NCI-H1092 treated with DMSO at 0.1 percent for 48 hours (cell line): ENCODE measurements around the gene DLX1.
"Not testable (repeated sequence)": the region's sequence is repeated elsewhere in the genome, so short reads cannot be mapped to it uniquely, and the experiment has no call there.

Experiments used
- DNase-seq: peaks from one replicate; lab custom pipeline; 2025; lab: John Stamatoyannopoulos, UW

DLX1 gene

DNA sequence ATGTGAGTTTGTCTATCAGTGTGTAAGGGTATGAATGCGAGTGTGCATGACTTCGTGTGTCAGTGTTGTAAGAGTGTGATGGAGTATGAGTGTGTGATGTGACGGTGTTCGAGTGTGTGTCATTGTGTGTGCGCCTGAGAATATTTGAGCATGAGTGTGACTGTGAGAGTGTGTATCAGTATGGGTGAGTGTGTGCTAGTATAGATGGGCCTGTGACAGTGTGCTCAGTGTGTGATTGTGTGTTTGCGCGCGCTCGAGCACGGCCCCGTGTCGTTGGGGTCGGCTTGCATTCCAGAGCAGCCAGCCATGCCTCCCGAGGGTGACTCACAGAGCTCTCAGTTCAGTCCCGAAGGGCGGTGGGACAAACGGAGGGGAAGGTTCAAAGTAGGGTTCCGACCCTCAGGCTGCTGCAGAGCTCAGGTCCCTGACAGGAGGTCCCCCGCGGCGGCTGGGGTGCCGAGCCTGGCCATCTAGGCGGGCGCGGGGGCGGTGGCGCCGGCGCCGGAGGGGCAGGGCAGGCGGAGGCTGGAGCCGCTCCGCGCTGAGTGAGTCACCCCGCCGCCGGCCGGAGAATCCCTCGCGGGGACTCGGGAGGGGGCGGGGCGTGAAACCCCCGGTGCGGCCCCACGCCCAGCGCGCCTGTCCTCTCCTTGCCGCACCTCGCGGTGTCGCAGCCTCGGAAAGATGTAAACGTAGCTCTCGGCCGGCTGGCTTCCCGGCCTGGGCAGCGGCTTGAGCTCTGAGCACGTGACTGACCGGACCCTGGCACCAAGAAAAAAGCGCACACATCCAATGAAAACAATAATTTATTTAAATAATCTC is 13.6 kb downstream of the DLX1 start:
- no peak for DNase-seq

GRCh38 chr2:172099472-172100079 is 14.3 kb downstream of the DLX1 start:
- DNase-seq = no peak

- no peak for DNase-seq
Observed at GRCh38 chr2:172100080-172100934, 15.0 kb downstream of the DLX1 start.

DNA sequence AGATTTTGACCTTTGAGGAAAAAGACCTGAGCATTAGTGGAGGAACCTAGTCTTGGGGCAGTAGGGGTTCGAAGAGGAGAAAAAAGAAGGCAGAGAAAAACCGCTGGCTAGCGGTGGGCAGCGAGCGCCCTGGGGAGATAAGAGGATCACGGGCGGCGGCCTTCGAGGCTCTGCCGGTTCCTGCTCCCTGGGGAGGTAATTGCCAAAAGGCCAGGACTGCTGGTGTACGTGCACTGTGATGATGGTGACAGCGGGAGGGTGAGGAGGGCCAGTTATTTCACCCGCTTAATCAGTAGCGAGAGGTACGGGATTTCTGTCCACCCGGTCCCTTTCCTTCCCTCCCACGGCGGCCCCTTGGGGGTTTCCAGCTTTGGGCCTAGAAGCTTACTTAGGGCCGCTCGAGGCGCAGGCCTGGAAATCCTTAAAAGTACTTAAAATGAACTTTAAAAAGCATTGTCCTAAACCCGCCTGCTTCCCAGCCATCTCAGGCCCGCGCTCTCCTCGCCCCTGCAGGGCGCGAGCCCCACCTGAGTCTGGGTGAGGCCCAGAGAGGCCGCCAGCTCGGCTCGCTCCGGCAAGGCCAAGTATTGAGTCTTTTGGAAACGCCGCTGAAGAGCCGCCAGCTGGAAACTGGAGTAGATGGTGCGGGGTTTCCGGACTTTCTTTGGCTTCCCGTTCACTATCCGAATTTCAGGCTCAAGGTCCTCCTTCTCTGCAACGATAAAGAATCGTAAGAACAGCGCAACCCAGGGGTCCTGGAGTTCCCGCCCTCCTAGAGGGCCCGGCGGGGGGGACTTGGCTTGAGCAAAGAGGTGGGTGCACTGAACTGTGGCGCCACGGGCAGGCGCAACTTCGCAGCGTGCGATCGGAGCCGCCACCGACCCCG is 15.9 kb downstream of the DLX1 start:
- DNase-seq = peak; percentile 40

DNA sequence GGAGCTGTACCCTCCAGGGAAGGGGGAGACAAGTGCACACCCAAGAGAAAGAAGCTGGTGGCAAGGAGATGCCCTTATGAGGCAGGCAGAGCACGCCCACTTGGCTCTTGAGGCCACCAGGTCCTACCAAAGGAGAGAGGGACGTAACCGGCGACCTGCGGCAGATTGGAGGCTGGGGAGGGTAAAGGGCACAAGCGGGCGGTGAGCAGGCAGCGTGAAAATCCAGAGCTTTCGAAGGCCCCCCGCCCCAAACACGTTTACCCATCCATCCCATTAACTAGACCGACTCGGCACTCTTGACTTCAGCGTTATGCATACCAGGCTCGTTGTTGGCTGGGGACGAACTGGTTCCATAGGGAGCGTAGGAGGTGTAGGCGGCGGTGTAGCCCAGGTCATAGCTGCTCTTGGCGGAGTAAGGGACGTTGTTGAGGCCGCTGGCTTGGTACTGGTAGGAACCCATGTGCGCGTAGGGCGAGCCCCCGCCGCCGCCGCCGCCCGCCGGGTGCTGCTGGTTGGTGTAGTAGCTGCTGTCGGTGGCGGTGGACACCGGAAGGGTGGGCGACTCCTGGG is 16.6 kb downstream of the DLX1 start:
- no peak for DNase-seq

DNA sequence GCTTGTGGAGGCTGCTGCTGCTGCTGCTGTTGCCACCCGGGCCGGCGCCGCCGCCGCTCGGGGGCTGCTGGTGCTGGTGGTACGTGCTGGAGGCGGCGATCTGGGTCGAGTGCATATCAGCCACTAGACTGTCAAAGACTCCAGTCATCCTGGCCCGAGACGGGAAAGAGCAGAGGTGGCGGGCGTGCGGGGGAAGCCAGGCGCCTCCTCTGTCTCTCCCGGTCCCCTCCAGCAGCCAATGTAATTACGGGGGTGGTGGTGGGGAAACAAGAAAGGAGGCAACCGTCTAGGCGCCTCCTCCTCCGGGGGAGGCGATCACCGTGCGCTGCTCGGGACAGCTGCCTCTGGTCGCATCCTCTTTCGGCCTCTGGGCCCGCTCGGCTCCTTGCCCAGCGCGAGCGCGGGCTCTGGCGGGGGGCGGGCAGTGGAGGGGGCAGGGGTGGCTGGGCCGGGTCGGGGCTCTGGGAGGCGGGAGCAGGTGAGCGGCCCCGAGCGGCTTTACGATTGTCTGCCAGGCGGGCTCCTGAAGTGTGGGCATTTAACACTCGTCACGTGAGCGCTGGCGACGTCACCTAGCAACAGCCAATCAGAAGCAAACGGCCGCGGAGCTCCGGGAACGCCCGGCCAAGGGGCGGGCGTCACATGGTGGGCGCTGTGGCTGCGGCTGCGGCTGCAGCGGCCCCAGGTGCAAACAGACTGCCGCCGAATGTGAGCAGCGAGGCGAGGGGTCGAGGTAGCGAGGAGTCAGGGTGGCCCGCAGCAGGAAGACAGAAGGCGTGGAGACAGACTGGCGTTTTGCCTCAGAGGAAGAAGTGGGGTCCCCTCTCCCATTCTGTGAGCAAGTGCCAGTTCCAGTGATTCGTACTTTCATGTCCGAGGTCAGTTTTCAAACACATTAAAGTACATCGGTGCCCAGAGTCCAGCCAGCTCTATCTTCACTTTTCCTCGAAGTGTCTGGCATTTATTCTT is 17.4 kb downstream of the DLX1 start, which contains the start of gene DLX2:
TSS of gene DLX2 (minus strand) at position 510 of the 969 bp plus-strand sequence. CDS start at position 148, 362 bp downstream.
- DNase-seq = peak; percentile 94

DNA sequence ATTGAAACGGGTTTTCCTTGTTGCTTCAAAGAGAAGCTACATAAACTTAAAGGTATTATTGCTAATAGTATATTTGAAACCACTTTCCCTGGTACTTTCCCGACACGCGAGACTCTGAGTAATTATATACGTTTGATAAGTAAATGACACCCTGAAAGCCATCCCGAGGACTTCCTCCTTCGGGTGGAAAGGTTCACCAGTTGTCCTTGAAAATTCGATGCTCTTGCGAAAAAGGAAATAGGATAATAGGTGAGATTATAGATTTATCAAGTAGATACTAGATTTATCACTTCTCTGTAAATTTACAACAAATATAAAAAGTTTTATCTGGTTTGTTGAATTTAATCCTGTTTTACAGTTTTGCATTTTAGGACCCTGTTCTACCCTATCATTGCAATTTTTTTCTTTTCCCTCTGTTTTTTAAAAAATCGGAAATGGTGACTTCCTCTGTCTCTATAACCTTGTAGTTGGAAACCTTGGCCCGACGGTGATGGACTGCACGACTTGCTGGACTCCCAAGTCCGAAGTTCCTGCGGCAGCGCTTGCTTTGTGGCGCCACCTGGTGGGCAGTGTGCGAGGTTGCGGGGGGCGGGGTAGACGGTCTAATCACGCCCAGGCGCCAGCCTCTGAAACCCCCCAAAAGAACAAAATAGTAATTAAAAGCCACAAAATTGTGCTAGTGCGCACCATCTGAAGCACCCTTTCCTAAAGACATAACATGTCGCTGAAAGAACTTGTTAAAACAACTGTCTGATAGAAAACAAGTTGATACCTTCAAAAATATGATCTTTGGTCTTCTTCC is 18.4 kb downstream of the DLX1 start:
- peak; percentile 64 for DNase-seq

DNA sequence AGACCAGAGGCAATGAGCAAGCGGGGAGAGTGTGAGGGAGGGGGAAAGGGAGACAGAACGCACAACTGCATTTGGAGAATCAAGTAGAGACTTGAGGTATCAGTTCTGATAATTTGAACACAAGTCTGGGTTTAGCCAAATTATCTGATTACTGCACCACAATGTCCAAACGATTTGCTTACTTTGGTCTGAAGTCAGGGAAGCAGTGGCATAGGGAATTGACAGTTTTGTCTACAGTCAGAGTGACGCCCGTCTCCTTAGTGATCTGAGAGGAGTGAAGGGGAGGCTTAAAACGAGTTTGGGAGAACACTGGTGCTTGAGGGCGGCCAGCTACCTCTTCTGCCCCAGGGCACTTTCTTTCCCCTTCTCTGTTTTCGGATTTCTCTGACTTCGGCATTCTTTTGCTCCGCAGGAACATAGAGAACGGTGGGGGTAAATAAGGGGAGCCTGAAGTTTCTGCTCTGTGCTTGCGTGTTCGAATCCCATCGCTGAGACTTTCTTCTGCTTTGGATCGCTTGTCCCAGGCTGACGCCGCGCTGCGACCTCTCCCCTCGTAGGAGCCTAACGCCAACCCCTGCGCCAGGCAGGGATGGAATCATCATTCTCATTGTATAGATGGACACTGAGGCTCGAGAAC is 20.3 kb downstream of the DLX1 start:
- no peak for DNase-seq

GRCh38 chr2:172106108-172106961 is 21.0 kb downstream of the DLX1 start:
- peak; percentile 46 for DNase-seq

DNA sequence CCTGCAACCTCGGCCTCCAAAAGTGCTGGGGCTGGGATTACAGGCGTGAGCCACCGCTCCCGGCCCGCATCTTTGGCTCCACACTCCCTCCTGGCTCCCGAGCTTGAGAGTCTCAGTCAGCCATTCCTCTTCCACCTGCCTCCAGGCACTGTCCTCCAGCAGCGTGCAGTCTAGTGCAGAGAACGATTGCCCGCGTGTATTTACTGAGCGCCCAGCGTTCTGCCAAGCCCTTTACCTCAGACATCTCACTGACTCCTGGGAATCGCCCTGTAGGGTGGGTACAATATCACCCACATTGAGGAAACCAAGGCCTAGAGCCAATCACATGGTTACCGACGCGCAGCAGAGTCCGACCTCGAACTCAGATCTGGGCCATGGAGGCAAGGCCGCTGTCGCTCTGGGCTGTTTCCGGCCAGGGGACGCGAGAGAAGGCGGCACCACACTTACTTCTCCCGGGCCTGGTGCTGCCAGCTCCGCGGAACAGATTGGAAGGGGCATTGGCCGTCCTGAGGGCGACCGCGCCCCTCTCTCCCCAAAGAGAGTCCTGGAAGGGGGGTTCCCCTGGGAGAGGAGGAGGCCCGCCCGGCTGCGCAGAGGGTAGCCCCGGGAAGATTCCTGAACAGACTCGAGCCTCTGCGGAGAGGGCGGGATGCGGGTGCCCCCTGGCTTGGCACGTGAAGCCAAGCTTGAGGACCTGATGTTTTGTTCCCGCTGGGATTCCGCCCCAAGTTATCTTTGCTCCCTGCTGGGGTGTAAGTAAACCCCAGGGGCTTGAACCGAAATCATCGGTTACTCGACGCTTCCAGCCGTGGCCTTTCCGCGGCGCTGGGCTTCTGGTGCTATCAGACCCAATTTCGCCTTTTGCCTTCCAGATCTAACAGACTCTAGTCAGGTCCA is 22.6 kb downstream of the DLX1 start:
- DNase-seq = no peak

DNA sequence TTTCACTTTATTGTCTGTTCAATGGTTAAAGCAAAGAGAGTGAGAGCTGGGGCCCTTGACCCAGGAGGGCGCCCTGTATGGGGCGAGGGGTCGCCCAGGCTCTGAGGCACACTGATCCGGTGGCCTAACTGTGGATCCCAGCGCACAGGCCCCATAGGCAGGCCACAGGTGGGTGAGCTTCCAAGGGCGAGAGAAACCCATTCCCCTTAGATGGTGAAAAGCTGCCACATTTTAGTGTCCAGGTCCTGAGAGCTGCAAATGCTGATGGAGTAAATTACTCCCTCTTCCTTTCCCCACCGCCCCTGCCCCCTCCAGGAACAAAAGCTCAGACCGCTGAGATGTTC is 23.3 kb downstream of the DLX1 start:
- no peak for DNase-seq

DNA sequence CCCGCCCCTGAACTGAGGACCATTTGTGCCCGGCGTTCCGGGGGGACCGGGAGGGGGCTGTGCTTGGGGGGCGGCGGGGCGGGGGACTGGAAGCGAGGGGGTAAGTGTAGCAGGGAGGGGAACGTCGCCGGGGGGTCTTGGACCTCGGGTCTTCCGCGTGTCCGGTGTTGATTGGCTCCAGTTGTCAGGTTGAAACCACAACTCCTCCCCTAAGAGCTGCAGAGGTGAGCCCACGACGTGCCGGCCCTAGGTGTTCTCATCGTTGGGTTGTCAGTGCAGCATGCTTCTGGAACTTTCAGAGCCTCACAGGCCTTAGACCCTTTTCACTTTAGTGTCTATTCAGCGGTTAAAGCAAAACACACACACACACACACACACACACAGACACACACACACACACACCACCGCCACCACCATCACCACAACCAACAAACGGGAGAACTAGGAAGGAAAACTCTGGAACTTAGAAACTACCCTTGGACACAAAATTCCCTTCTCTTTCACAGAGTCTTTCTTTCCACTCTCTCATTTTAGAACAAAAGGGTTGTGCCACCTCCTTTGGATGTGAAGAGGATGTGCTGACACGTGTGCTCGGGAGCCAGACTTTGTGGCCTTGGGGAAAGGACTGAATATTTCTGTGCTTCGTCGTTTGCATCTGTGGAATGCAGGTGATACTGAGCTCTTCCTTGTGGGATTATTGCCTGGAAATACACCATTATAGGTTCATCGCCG is 24.1 kb downstream of the DLX1 start:
- no peak for DNase-seq

GRCh38 chr2:172109988-172110811 is 24.9 kb downstream of the DLX1 start:
- no peak for DNase-seq

DNA sequence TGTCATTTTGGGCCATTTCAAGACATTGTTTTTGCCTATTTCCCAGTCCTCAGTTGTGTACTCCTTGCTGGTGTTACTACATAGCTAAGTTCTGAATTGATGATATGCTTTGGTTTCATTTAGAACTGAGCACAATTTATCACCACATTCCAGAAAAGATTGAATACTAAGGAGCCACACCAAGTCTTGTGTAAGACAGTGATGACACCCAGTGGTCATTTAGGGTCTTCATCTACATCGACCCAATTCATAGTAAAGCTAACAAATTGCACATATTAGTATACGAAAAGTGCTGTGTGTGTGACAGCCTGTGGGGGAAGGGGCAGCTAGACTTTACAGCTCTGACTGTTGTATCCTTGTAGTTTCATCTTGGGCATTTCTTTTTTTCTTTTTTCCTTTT is 28.3 kb downstream of the DLX1 start:
- DNase-seq = no peak

DNA sequence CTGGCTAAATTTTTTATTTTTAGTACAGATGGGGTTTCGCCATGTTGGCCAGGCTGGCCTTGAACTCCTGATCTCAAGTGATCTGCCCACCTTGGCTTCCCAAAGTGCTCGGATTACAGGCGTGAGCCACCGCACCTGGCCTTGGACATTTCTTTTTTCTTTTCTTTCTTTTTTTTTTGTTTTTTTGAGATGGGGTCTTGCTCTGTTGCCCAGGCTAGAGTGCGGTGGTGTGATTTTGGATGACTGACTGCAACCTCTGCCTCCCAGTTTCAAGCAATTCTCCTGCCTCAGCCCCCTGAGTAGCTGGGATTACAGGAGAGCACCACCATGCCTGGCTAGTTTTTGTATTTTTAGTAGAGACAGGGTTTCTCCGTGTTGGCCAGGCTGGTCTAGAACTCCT is 28.9 kb downstream of the DLX1 start:
- not testable (repeated sequence) for DNase-seq
